Fibroblast of lung (primary cell): Measurements from ENCODE around the gene PRG3. TPM values are rescaled to one million over a fixed set of nuclear protein-coding genes. Genes with fewer than 3 reads are reported as not detected.

Experiments used
- DNase-seq, 2 donors: peaks; one replicate each; pipeline versions ENCODE4 v3.0.0 to v3.0.0-alpha.2; 2010; ENCODE audit warnings: low read depth in 2 of 2
- H2AFZ ChIP-seq: 2 replicates; pipeline ENCODE4 v1.5.1; 2012; ENCODE audit warnings: low read length, control low read depth, inconsistent platforms
- H3K27ac ChIP-seq: 2 replicates; pipeline ENCODE4 v1.5.1; 2011; ENCODE audit warnings: low read length, control low read depth; ENCODE audit not compliant: insufficient read depth
- H3K27me3 ChIP-seq: 2 replicates; pipeline ENCODE4 v1.5.1; 2011; ENCODE audit warnings: mild to moderate bottlenecking, low read length; ENCODE audit not compliant: control insufficient read depth, insufficient read depth
- H3K36me3 ChIP-seq: 2 replicates; pipeline ENCODE4 v1.5.1; 2011; ENCODE audit warnings: low read length; ENCODE audit not compliant: control insufficient read depth, insufficient read depth
- H3K4me1 ChIP-seq: 2 replicates; pipeline ENCODE4 v1.5.1; 2011; ENCODE audit warnings: low read length; ENCODE audit not compliant: control insufficient read depth, insufficient read depth; ENCODE audit errors: extremely low read depth
- H3K4me2 ChIP-seq: 2 replicates; pipeline ENCODE4 v1.5.1; 2011; ENCODE audit warnings: low read length, control low read depth; ENCODE audit not compliant: insufficient read depth; ENCODE audit errors: extremely low read depth
- H3K4me3 ChIP-seq, 4 experiments: fragments of 200-600 bp in 1 of 4; sonication (generic) in 1 of 4; replicated peaks in 1 of 4; 2 replicates each; pipeline ENCODE4 v1.5.1; 2011 to 2016; ENCODE audit warnings: low read length in 4 of 4, low read depth in 3 of 4, mild to moderate bottlenecking in 3 of 4, control low read depth in 2 of 4, inconsistent platforms in 1 of 4, mixed read lengths in 1 of 4; ENCODE audit not compliant: insufficient read depth in 1 of 4; ENCODE audit errors: control extremely low read depth in 1 of 4
- H3K79me2 ChIP-seq: 2 replicates; pipeline ENCODE4 v1.5.1; 2012; ENCODE audit warnings: mild to moderate bottlenecking, low read length, inconsistent platforms; ENCODE audit not compliant: control insufficient read depth, insufficient read depth
- H3K9ac ChIP-seq: 2 replicates; pipeline ENCODE4 v1.5.1; 2011; ENCODE audit warnings: mild to moderate bottlenecking, low read length, control low read depth; ENCODE audit not compliant: insufficient read depth
- H3K9me3 ChIP-seq: 2 replicates; pipeline ENCODE4 v1.5.1; 2012; ENCODE audit warnings: low read depth, low read length; ENCODE audit not compliant: control insufficient read depth, insufficient read depth
- H4K20me1 ChIP-seq: 2 replicates; pipeline ENCODE4 v1.5.1; 2011; ENCODE audit warnings: low read length; ENCODE audit not compliant: control insufficient read depth, insufficient read depth; ENCODE audit errors: extremely low read depth
- EZH2 ChIP-seq: IDR thresholded peaks from 2 replicates; pipeline ENCODE4 v1.5.1; 2012; ENCODE audit warnings: low read length, control low read depth, mild to moderate bottlenecking; ENCODE audit errors: missing control alignments
- polyA plus RNA-seq, 2 donors: library from polyadenylated mRNA; depleted of rRNA in 1 of 2; stranded (reverse) in 1 of 2; unstranded in 1 of 2; fragments of >200 nt; gene quantifications; 2 replicates each; pipeline ENCODE4 v1.2.1, GENCODE V29; 2011 to 2012; ENCODE audit warnings: missing spikeins in 1 of 2
- total RNA-seq: library from RNA; depleted of rRNA; stranded (reverse); fragments of >200 nt; gene quantifications from 2 replicates; pipeline ENCODE4 v1.2.1, GENCODE V29; 2014
- TF ChIP-seq, protein P1 (sequence below), 2 donors: IDR thresholded peaks in 1 of 2; conservative IDR thresholded peaks in 1 of 2; 1 replicate in 1 of 2; 2 replicates in 1 of 2; pipeline ENCODE4 v1.5.1; 2011 to 2012; ENCODE audit warnings: low read length in 2 of 2, control low read depth in 1 of 2, inconsistent platforms in 1 of 2, low read depth in 1 of 2, mild to moderate bottlenecking in 1 of 2

The PRG3 gene
- total and polyA plus RNA-seq, 2 donors (not counting 1 experiment from before 2014, with no cell fraction given) = not detected

DNA sequence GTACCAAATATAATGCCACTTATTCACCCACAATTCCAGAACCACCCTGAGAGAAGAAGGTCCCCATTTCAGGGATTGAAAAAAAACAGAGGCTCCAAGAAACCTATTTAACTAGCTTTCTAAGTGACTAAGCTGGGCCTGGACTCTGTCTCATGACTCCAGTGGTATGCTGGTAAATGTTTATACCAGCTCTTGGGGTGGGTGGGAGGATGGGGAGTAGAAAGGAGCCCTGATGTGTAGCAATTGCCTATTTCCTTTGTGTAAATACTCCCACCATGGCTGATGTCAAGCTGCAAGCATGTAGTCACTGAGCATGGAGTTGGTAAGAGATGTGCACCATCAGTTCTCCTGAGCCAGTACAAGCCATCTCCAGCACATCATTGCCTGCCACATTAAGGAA lies 2.8 kb downstream of the PRG3 start:
- Histone ChIP-seq H3K36me3 (no peaks in the 10 kb centered on the region), H3K9ac (no peak overlapping the region), H2AFZ (no peak overlapping the region), H3K4me3 (no peak overlapping the region), H4K20me1 (no peaks in the 10 kb centered on the region), H3K4me1 (no peaks in the 10 kb centered on the region), H3K79me2 (no peaks in the 10 kb centered on the region), H3K9me3 (no peaks in the 10 kb centered on the region), H3K4me2 (no peak overlapping the region), H3K27ac (no peak overlapping the region), H3K27me3 (no peaks in the 10 kb centered on the region)
- DNase-seq = no peak
- no peak for TF ChIP-seq EZH2
- TF ChIP-seq, protein P1, sequence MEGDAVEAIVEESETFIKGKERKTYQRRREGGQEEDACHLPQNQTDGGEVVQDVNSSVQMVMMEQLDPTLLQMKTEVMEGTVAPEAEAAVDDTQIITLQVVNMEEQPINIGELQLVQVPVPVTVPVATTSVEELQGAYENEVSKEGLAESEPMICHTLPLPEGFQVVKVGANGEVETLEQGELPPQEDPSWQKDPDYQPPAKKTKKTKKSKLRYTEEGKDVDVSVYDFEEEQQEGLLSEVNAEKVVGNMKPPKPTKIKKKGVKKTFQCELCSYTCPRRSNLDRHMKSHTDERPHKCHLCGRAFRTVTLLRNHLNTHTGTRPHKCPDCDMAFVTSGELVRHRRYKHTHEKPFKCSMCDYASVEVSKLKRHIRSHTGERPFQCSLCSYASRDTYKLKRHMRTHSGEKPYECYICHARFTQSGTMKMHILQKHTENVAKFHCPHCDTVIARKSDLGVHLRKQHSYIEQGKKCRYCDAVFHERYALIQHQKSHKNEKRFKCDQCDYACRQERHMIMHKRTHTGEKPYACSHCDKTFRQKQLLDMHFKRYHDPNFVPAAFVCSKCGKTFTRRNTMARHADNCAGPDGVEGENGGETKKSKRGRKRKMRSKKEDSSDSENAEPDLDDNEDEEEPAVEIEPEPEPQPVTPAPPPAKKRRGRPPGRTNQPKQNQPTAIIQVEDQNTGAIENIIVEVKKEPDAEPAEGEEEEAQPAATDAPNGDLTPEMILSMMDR (conservative IDR thresholded peaks at IDR 0.05 in 1 of 2, IDR thresholded peaks at IDR 0.05 in 1 of 2; ENCODE audit: low read depth in 1 of 2, low read length in 2 of 2) = no peak

DNA sequence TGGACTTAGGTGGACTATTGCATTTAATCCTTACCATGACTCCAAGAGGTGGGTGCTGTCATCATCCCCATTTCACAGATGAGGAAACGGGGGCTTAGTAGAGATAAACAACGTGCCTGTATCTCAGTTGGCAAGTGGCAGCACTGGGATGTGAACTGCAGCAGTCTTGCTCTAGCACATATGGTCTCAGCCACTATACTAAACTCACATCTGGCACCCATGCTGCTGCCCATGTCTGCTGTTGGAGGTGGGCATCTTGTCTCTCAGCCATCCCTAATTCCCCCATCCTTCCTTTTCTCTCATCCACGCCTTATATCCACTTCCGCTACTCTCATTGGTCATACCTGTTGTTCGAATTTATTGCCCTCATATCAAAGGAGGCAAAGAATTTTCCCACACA lies 3.8 kb downstream of the PRG3 start:
- no peak overlapping the region for H3K4me3 ChIP-seq
- no peaks in the 10 kb centered on the region for H3K4me1 ChIP-seq
- H3K36me3 ChIP-seq = no peaks in the 10 kb centered on the region
- H3K9ac ChIP-seq = no peak overlapping the region
- no peaks in the 10 kb centered on the region for H3K9me3 ChIP-seq
- no peaks in the 10 kb centered on the region for H3K79me2 ChIP-seq
- H3K27ac ChIP-seq = no peak overlapping the region
- TF ChIP-seq EZH2 = no peak
- TF ChIP-seq, protein P1 (conservative IDR thresholded peaks at IDR 0.05 in 1 of 2, IDR thresholded peaks at IDR 0.05 in 1 of 2; ENCODE audit: low read depth in 1 of 2, low read length in 2 of 2) = no peak
- no peak for DNase-seq
- H3K4me2 ChIP-seq = no peak overlapping the region
- no peak overlapping the region for H2AFZ ChIP-seq
- H4K20me1 ChIP-seq = no peaks in the 10 kb centered on the region
- peaks cover 3% of the 10 kb centered on the region for H3K27me3 ChIP-seq

DNA sequence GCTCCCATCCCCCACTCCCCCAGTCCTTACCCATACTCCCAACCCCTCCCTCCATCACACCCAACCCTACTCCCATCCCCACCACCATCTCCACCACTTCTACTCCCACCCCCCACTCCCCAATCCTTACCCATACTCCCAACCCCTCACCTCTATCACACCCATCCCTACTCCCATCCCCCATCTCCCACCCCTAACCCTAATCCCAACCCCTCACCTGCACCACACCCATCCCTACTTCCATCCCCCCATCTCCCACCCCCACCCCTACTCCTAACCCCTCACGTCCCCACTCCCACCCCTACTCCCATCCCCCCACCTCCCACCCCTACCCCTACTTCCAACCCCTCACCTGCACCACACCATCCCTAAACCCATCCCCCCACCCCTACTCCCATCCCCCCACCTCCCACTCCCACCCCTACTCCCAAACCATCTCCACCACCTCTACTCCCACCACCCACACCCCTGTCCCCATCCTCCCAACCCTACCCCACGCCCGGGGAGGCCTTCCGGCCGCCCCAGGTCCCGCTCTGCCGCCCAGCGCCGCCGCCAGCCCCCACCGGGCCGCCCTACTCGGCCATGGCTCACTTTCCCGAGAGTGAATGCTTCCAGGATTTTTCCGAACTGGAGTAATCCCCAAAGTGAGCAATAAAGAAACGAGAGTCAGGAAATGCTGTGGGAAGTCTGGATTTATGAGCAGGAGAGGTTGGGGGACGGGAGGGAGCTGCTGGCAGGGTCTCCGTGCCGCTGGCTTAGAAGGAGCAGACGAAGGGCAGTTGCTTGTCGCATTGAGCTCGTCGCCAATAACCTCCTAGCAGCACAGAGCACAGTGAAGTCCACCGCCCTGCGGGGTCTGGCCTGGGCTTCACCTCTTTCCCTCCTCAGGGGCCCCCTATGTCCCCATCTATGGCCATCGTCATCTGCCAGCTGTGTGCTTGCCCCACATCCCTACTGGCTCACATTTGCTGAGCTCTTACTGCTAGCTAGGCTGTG lies 4.6 kb downstream of the PRG3 start:
- no peak overlapping the region for H3K9ac ChIP-seq
- H2AFZ ChIP-seq = no peak overlapping the region
- no peaks in the 10 kb centered on the region for H3K79me2 ChIP-seq
- H4K20me1 ChIP-seq = no peaks in the 10 kb centered on the region
- TF ChIP-seq, protein P1 (conservative IDR thresholded peaks at IDR 0.05 in 1 of 2, IDR thresholded peaks at IDR 0.05 in 1 of 2; ENCODE audit: low read depth in 1 of 2, low read length in 2 of 2) = no peak
- H3K27ac ChIP-seq = no peak overlapping the region
- H3K4me1 ChIP-seq = no peaks in the 10 kb centered on the region
- H3K27me3 ChIP-seq = peaks cover 3% of the 10 kb centered on the region
- no peak for DNase-seq
- no peak overlapping the region for H3K4me2 ChIP-seq
- H3K36me3 ChIP-seq = no peaks in the 10 kb centered on the region
- H3K4me3 ChIP-seq = no peak overlapping the region
- no peaks in the 10 kb centered on the region for H3K9me3 ChIP-seq
